Medulla oblongata (tissue), 1 donor: ENCODE data around the gene CCDC61.

ENCODE experiments used
- DNase-seq: peaks from one replicate; pipeline ENCODE4 v3.0.0-alpha.2; 2015; ENCODE audit errors: extremely low spot score

CCDC61 gene

GRCh38 chr19:45994998-45995714, at the start of gene CCDC61:
CCDC61 (plus strand) TSS chr19:45995467; CDS start chr19:46003019, 7,552 bp downstream.
- peak; percentile 100 for DNase-seq

- DNase-seq: no peak
These were observed 47.3 kb upstream of the CCDC61 start for GRCh38 chr19:45947926-45948325.

GRCh38 chr19:45952341-45952685, 43.0 kb upstream of the CCDC61 start:
- no peak for DNase-seq

GRCh38 chr19:45952686-45953505, 42.4 kb upstream of the CCDC61 start:
- no peak for DNase-seq

- DNase-seq: no peak
These were observed 41.6 kb upstream of the CCDC61 start for GRCh38 chr19:45953676-45954075.

- DNase-seq: no peak
These were observed 41.1 kb upstream of the CCDC61 start for GRCh38 chr19:45954156-45954555.

GRCh38 chr19:45955905-45956608, 39.2 kb upstream of the CCDC61 start:
- DNase-seq: peak; percentile 87

- no peak for DNase-seq
These were observed 36.9 kb upstream of the CCDC61 start for GRCh38 chr19:45958320-45958719.

- DNase-seq: no peak
These were observed 36.3 kb upstream of the CCDC61 start for GRCh38 chr19:45958769-45959516.

GRCh38 chr19:45959517-45960025, 35.7 kb upstream of the CCDC61 start:
- no peak for DNase-seq

GRCh38 chr19:45960595-45961235, 34.6 kb upstream of the CCDC61 start:
- no peak for DNase-seq

- DNase-seq: no peak
These were observed 33.2 kb upstream of the CCDC61 start for GRCh38 chr19:45962021-45962420.

GRCh38 chr19:45967246-45967645, 28.0 kb upstream of the CCDC61 start:
- DNase-seq: no peak

GRCh38 chr19:45968626-45969025, 26.6 kb upstream of the CCDC61 start:
- no peak for DNase-seq

GRCh38 chr19:45969676-45970075, 25.6 kb upstream of the CCDC61 start:
- DNase-seq: no peak

GRCh38 chr19:45971260-45971902, 23.9 kb upstream of the CCDC61 start:
- DNase-seq: no peak

GRCh38 chr19:45972081-45972946, 23.0 kb upstream of the CCDC61 start:
- DNase-seq: peak; percentile 43

GRCh38 chr19:45972947-45973540, 22.2 kb upstream of the CCDC61 start:
- DNase-seq: no peak
